Stimulated activated naive CD4-positive, alpha-beta T cell (primary cell): ENCODE results near the gene ZSCAN20.
A peak's percentile ranks its signal among the peaks of the same experiment; 100 is the strongest.

Experiments
- DNase-seq, 6 experiments: peaks; one replicate each; lab custom pipeline; 2025; lab: John Stamatoyannopoulos, UW

ZSCAN20 gene

DNA sequence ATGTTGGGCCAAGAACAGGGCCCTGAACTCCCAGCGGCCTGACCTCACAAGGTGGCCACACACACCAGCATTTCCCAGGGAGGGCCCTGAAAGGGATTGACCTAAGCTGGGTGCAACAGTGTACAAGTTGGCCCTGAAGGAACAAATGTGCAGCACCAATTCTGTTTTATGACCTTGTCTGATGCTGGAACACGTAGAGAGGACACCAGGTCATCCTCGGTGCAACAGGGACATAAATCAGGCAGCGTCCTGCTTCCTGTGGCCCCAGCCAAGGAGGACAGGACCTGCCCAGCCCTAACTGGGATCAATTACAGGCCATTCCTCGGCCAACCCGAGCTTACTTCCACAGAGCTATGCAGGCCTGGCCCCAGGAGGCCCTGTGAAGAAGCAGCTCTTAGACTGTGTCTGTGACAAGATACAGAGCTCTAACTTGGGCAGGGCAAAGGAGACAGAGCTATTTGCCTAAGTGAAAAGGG is 28.7 kb upstream of the ZSCAN20 start:
- no peak for DNase-seq

DNA sequence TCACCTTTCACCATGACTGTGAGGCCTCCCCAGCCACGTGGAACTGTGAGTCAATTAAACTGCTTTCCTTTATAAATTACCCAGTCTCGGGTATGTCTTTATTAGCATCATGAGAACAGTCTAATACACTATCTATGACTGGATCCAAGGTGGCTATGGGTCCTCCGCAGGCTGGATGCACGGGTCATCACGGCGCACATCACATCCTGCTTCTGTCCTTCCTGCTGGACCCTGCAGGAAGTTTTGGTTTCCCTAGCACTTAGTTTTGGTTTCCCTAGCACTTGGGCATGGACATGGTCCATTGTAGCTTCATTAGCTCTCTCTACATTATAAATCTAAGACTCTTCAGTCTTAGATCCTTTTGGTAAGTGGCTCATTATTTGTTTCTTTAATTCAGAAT is 27.3 kb upstream of the ZSCAN20 start:
- DNase-seq = no peak

DNA sequence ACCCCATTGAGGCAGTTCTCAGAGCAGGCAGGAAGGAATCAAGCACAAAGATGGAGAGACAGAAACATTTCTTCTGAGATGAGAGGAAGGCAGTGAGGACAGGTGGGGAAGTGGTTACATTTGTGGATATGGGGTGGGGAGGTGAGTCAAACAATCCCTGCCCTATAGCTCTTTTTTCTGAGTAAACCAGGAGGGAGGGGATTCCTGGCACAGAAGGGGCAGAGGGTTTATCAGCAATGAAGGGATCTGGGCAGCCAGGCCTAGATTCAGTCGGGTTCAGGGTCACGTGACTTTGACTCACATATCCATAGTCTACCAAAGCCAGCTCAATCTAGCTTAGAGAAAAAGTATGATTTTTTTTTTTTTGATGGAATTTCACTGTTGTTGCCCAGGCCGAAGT is 25.9 kb upstream of the ZSCAN20 start:
- DNase-seq = no peak

DNA sequence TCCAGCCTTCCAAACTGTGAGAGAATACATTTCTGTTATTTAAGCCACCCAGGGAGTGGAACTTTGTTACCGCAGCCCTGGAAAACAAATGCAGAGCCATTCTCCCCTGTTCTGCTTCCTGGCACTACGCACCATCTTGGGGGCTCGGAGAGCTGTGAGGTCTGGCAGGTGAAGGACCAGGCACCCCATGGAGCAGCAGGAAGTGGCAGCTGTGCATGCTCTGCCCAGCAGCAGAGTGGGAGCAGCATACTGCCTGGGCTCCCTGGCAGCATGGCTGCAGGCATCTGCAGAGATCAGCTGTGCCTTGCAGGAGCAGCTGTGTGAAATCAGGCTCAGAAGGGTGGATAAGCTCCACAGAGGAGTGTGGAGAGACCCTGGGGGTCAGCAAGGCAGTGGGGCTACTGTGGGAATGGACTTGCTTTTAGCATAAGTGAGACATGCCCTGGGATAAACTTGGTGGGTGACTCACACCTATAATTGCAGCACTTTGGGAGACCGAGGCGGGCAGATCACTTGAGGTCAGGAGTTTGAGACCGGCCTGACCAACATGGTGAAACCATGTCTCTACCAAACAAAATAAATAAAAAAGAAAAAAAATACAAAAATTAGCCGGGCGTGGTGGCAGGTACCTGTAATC is 17.7 kb upstream of the ZSCAN20 start:
- no peak for DNase-seq

DNA sequence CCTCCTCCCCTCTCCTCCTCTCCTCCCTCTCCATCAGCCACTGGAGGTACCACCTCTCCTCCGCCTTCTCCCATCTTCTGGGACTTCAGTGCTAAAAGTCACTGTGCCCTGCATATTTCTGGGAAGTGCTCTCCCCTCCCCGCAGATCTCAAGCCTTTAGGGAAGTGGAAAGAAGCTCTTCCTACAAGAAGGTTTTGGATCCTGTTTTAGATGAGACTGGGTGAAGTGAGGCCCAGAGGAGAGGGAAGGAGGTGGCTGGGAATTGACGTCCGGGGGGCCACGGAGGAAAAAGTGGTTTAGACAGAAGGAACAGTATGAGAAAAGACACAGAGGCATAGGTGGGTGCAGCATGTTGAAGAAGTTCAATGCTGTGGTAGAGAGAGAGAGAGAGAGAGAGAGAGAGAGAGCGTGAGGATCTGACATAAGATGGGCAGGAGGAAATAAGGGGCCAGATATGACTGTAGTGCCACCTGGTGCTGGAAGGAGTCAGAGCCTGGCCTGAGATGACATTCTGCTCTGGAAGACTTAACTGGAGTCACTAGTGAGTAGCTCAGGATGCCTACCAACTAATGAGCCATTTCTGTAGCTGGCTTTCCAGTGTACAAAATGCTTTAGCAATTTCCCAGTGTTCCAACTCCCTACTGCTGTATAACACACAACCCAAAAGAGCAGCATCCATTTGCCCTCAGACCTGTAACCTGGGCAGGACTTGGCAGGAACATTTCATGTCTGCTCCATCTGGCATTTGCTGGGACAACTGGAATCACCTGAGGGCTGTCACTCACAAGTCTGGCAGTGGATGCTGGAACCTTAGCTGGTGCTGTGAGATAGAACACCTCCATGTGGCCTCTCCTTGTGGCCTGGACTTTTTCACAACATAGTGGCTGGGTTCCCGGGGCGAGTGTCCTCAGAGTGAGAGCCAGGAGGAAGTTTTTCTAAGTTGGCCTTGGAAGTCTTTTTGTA is 16.6 kb upstream of the ZSCAN20 start:
- peak in 3 of 6 experiments; percentile 16 to 40 (median 20) for DNase-seq

DNA sequence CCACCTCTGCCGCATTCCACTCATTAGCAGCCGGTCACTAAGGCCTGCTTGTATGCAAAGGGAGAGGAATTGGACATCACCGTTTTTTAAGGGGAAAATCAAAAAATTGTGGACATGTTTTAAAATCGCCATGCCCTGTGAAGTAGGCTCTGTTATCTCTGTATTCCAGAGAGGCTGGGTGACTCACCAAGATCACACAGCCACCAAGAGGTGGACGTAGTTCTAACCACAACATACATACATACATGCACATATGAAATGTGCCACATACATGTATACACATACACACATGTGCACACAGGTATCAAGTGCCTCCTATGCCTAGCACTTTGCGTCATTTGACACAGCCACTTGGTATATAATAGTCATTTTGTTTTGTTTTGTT is 16.0 kb upstream of the ZSCAN20 start:
- no peak for DNase-seq

DNA sequence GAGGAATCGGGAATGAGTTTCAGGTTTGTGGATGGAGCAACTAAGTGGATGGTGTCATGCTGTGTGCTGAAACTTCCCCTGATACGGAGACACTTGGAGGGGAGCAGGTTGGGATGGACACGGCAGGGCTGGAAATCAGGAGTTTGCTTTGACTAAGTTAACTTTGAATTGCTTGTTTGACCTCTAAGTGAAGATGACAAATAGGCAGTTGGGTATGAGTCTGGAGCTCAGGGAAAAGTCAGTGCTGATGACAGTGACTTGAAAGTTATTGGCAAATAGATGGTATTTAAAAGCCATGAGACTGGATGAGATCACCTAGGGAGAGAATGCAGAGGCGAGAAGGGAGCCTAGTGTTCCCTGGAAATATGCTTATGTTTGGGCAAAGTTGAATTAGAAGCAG is 12.8 kb upstream of the ZSCAN20 start:
- DNase-seq = no peak

DNA sequence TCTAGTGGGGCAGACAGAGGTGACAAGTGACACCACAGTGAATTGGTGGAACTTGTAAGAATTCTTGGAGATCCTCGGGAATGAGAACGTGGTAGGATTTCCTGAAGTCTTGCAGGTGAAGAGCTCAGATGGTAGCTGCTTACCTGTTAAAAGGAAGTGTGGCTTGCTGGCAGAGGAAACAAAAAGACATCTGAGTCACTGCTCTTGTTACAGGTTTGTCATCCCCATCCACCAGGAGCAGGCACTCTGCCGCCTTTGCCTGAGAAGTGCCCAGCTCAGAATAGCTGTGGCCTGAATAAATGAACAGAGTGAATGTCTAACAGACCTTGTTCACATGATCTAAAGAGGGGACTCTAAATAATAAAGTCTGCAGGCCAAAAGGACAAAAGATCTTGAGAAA is 12.3 kb upstream of the ZSCAN20 start:
- no peak for DNase-seq

DNA sequence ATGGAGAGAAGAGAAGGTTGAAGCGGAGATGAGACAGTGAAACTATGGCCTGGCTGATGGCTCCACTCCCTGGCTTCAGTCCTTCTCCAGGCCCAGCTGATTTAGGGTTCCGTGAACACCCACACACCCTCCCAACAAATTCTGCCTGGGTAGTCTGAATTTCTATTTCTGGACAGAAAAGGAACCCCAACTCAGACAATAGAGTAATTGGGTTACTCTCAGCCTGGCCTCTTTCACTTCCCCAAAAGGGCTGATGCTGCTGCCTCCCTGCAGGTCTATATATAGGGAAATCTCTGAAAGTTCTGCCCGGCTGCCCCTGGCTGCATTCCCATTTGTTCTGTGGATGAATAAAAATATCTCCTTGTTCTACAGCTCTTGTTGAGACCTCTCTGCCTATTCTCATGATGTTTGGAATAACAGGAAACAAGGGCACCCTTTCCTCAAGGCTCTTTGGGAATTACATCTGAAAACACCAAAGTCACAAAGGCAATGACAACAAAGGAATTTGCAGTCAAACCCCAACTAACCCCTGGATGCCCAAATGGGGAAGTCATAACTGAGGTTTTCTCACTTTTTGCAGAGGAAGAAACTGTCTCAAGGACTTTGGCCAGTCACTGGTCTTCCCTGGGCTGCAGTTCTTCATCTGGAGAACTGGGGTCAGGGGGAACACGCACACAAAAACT is 11.4 kb upstream of the ZSCAN20 start:
- DNase-seq = no peak

DNA sequence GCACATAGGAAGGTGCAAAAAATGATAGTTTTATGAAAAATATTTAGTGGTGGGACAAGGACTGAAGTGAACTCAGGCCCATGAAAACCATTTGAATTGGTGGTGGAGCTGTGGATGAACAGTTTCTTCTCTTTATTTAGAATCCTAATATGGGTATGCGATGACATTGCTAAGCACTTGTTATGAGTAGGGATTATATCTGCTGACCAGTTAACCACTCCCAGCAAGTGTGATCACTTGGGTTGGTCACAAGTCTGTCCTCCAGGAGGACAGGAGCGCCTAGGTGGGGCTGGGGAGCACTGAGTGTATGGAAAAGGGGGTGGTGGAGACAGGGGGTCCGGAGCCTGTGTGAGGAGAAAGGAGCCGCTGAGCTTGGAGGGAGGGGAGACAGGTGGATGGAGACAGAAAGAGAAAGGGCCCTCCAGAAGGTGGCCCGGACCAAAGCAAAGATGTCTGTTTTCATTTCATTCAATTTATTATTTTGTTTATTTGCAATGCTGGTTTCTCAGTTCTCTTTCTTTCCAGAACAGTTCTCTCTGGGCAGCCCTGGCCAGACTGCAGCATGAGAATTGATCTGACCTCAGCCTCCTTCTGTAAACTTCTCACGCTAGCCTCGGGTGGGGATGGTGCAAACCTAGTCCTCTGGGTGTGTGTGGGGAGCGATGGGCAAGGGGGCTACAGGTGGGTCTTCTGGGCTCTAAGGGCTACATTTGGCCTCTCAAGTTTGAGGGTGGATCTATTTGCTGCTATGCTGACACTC is 9.9 kb upstream of the ZSCAN20 start:
- DNase-seq = no peak

DNA sequence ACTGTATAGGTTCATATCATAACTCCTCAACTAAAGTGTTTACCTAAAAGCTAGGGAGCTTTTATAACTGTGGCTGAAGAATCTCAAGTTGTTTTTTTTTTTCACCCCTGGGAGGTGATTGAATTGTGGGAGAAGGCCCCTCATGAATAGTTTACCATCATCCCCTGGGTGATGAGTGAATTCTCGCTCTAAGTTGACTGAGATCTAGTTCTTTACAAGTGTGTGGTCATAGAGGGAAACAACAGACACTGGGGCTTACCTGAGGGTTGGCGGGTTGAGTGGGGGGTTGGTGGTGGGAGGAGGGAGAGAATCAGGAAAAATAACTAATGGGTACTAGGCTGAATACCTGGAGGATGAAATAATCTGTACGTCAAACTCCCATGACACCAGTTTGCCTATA is 7.9 kb upstream of the ZSCAN20 start:
- no peak for DNase-seq

DNA sequence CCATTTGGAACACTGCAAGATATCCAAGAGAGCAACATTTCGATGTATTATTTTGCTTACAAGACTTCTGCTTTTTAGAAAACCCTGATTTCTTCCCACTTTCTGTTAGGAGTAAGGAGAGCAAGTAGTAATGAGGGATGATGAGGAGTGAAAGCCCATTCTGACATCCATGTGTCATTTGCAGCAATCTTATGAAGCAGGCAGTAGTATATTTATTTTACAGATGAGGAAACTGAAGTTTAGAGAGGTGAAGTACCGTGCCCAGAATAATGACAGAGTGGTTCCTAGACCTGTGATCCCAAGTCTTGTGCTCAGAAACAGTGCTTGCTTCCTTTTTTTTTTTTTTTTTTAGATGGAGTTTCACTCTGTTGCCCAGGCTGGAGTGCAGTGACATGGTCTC is 7.1 kb upstream of the ZSCAN20 start:
- no peak for DNase-seq

DNA sequence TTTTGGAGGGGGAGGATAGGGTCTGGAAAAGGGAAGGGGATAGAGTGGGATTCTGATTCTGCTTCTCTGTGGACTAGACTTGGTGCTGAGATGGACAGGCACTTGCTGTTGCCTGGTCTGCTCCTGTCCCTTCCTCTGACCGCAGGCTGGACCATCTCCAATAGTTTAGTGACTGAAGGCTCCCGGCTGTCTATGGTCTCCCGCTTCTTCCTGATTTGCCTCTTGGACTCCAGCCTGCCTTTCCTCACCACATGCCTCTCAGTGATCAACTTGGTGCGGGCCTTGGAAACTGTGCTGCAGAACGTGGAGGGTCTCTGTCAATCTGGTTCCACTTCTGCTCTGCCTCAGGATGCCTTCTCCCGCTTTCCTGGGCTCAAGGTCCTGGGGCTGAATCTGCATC is 6.3 kb upstream of the ZSCAN20 start:
- DNase-seq = no peak

DNA sequence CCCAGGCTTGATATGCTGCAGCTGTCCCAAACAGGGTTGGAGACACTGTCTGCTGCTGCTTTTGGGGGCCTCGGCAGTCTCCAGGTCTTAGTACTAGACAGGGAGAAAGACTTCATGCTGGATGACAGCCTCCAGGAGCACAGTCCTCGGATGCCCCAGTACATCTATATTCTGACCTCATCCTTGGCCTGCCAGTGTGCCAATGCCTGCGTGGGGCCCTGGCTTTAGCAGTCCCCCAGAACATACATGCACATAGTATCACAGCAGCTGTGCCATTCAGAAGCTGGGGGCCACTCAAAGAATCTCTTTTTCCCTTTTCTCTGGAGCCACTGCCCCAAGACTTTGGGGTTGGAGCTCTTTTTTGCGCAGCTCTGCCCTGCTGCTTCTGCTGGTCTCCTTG is 4.4 kb upstream of the ZSCAN20 start:
- no peak for DNase-seq

DNA sequence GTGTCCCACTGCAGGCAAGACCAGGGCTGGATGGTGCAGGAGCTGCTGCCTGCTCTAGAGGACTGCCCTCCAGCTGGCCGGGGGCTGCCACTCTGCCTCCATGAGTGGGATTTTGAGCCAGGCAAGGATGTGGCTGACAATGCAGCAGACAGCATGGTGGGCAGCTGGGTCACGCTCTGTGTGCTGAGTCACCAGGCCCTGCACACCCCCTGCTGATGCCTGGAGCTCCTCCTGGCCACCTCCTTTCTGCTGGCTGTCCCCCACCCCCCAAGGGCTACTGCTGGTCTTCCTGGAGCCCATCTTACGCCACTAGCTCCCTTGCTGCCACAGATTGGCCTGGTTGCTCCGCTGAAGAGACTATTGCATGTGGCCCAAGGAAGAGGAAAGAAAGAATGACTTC is 3.9 kb upstream of the ZSCAN20 start:
- DNase-seq = no peak

DNA sequence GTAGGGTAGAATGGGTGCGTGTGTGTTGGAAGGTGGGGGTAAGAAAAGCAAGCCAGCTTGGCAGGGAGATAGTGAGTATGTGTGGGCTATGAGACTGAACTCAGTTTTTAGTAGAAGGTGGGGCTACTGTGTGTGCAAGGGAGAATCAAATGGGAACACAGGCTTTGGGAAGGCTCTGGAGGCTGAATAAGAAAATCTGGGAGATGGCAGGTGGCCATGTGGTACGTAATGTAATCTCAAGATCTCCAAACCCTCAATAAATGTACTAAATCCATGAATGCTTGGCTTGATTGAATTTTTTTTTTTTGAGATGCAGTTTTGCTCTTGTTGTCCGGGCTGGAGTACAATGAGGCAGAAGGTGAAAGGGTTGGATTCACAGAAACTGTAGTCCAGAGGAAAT is 3.5 kb upstream of the ZSCAN20 start:
- DNase-seq = no peak

DNA sequence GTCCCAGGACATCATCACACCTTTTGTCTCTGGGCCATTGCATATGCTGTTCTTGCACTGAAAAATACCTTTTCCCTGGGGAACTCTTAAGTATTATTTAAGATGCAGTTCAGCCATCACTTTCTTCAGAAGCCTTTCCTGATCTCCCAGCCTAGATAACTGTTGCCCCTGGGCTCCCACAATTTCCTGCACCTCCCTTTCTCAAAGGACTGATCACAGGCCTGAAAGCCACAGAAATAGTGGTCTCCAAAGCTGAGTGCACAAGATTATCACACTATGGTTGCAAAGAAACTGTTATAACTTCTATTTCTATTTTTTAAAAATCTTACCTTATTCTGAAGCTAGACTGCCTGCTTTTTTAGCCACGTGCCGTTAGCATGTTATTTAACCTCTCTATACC is 2.8 kb upstream of the ZSCAN20 start:
- no peak for DNase-seq

DNA sequence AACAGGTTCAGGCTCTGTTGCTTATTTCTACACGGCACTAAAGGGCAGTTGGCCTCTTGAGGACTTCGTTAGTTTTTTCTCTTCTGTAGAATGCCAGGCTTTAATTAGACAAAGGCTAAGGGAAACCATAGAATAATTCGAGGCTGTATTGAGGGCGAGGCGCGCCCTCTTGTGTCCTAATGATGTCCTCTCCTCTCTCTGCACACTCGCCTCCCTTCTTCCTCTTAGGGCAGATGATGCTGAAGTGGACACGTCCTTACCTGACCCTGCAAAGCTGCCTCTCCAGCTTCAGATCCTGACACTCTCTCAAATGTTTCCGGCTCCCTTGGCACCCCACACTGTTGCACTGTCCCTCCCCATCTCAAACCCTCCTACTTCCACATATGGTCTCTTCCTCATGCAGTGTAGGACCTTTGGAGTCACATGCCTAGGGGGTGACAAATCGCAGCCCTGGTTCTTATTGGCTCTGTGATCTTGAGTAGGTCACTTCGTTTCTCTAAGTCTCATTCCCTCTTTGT is 1.9 kb upstream of the ZSCAN20 start:
- DNase-seq = peak; percentile 4 to 46 (median 24)

DNA sequence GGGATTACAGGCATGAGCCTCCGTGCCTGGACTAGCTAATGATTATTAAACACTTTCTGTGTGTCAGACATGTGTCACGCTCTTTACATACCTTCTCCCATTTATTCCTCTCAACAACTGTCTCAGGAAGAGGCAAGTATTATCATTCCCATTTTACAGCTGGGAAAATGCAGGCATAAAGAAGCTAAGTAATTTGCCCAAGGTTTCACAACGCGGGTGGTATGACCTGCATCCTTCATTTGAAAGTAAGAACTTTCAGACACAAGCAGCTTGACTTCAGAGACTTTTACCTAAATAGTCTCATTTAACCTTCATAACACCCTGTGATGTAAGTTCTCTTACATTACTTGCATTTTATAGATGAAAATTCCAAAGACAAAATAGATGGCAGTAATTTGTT is 1.0 kb upstream of the ZSCAN20 start:
- DNase-seq = no peak

DNA sequence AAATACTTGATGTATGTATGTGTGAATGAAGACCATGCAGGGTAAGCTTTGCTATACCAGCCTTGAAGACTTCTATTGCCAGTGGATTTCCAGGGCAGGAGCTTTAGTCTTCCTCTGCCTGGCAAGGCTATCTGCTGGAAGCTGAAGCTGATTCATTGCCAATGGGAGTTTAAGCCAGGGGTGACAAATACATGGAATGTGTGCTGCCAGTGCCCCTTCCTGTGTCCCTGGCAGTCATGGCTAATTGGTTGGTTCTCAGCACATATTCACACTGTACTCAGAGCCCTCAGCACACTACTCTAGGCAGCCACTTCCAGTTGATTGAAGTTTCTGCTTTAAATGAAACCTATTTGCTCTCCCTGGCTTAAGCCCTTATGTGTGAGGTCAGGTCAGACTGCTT is 1.5 kb downstream of the ZSCAN20 start:
- no peak for DNase-seq

DNA sequence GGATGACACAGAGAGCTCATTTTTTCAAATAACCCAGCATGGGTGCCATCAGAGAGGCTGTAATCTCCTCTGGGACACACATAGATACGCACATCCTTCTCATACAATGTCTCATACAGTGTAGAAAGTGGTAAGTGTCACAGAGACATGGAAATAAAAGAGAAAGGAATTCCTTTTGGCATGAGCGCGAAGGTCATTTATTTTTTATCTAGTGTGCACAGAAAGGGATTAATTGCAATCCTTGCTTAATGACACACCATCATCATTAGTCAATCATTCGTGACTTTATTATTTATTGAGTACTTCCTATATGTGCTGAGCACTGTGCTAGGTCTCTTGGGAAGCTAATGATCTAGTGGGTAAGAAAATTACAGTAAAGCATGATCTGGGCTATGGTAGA is 5.0 kb downstream of the ZSCAN20 start:
- no peak for DNase-seq

DNA sequence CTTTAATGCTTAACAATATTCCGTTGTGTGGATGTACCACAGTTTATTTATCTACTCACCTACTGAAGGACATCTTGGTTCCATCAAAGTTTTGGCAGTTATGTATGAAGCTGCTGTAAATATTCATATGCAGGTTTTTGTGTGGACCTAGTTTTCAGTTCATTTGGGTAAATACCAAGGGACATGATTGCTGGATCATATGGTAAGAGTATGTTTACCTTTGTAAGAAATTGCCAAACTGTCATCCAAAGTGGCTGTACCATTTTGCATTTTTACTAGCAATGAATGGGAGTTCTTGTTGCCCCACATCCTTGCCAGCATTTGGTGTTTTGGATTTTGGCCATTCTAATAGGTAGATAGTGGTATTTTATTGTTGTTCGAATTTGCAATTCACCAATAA is 10.0 kb downstream of the ZSCAN20 start:
- DNase-seq = no peak
